Activated CD4-positive, alpha-beta T cell treated with anti-CD3 and anti-CD28 coated beads, Interleukin-2, amount 50 U/mL, for 24 hours (primary cell): Measurements from ENCODE around the gene ASB16.
"Not testable (repeated sequence)": the region's sequence is repeated elsewhere in the genome, so short reads cannot be mapped to it uniquely, and the experiment has no call there.

ENCODE experiments used
- DNase-seq, 2 donors: peaks; one replicate each; pipeline ENCODE4 v3.0.0-alpha.2; 2020; ENCODE audit warnings: low read depth in 1 of 2, low spot score in 1 of 2

Gene ASB16

GRCh38 chr17:44147812-44148211 lies 22.7 kb upstream of the ASB16 start:
- no peak for DNase-seq

GRCh38 chr17:44149066-44149465 lies 21.4 kb upstream of the ASB16 start:
- DNase-seq = not testable (repeated sequence)

- DNase-seq = no peak
Observed at GRCh38 chr17:44149750-44150329, 20.7 kb upstream of the ASB16 start.

- DNase-seq = no peak
Observed at GRCh38 chr17:44152875-44153274, 17.6 kb upstream of the ASB16 start.

GRCh38 chr17:44155488-44155887 lies 15.0 kb upstream of the ASB16 start:
- no peak for DNase-seq

GRCh38 chr17:44159519-44160210 lies 10.8 kb upstream of the ASB16 start:
- DNase-seq = no peak

- no peak for DNase-seq
Observed at GRCh38 chr17:44164476-44164875, 6.0 kb upstream of the ASB16 start.

GRCh38 chr17:44167181-44167861 lies 3.2 kb upstream of the ASB16 start:
- no peak for DNase-seq

- no peak for DNase-seq
Observed at GRCh38 chr17:44170135-44170498, 387 bp upstream of the ASB16 start.

- DNase-seq = no peak
Observed at GRCh38 chr17:44171931-44172455, 1.5 kb downstream of the ASB16 start.

GRCh38 chr17:44174427-44174826 lies 3.9 kb downstream of the ASB16 start:
- no peak for DNase-seq

- no peak for DNase-seq
Observed at GRCh38 chr17:44176257-44176656, 5.8 kb downstream of the ASB16 start.

- DNase-seq = no peak
Observed at GRCh38 chr17:44176671-44177501, 6.4 kb downstream of the ASB16 start.

- no peak for DNase-seq
Observed at GRCh38 chr17:44177640-44178039, 7.1 kb downstream of the ASB16 start.

GRCh38 chr17:44178133-44178532 lies 7.6 kb downstream of the ASB16 start:
- no peak for DNase-seq

- no peak for DNase-seq
Observed at GRCh38 chr17:44183024-44183423, 12.5 kb downstream of the ASB16 start.

- no peak for DNase-seq
Observed at GRCh38 chr17:44184212-44184810, 13.8 kb downstream of the ASB16 start.

- DNase-seq = peak; percentile 99
Observed at GRCh38 chr17:44186307-44187130, 16.0 kb downstream of the ASB16 start, which contains the start of gene TMUB2. Gene TMUB2 (plus strand): TSS chr17:44186972. CDS start chr17:44187709, 737 bp downstream.

GRCh38 chr17:44187131-44187899 lies 16.8 kb downstream of the ASB16 start:
- no peak for DNase-seq
